Measurements from ENCODE around the gene LPCAT2. TPM values are rescaled to one million over a fixed set of nuclear protein-coding genes. Genes with fewer than 3 reads are reported as not detected.
A peak's percentile ranks its signal among the peaks of the same experiment; 100 is the strongest.

Gene LPCAT2
- total RNA-seq, 2 donors from 2014 or later = 6.4 to 6.8 TPM

DNA sequence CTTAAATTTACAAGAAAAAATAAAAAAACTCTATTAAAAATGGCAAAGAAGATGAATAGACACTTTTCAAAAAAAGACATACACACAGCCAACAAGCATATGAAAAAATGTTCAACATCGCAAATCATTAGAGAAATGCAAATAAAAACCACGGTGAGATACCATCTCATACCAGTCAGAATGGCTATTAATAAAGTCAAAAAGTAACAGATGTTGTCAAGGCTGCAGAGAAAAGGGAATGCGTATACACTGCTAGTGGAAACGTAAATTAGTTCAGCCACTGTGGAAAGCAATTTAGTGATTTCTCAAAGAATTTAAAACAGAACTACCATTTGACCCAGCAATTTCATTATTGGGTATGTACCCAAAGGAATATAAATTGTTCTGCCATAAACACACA, 89.1 kb downstream of the LPCAT2 start:
- no peaks in the 10 kb centered on the region for H3K4me1 ChIP-seq (ENCODE audit: control insufficient read depth, insufficient read depth, low read length)
- no peak overlapping the region for H3K4me3 Mint-ChIP-seq
- whole genome bisulfite sequencing, 2 experiments (ENCODE audit: insufficient coverage in 1 of 2, insufficient read length in 1 of 2) = 85 to 98% methylated on average over 2 to 4 of the region's 4 CpGs
- no peak overlapping the region for H3K4me3 ChIP-seq (ENCODE audit: low read length)
- no peaks in the 10 kb centered on the region for H3K4me1 Mint-ChIP-seq
- no peak overlapping the region for H3K27ac ChIP-seq (ENCODE audit: low read depth, low read length)
- H3K9me3 ChIP-seq (ENCODE audit: control insufficient read depth, low read length) = no peaks in the 10 kb centered on the region
- H3K9ac ChIP-seq (ENCODE audit: extremely low read depth, low read length, poor library complexity, severe bottlenecking) = no peak overlapping the region
- H3K9me3 Mint-ChIP-seq = peaks cover 3% of the 10 kb centered on the region
- no peaks in the 10 kb centered on the region for H3K27me3 ChIP-seq (ENCODE audit: control insufficient read depth, insufficient read depth, low read length, poor library complexity, severe bottlenecking)
- H3K27me3 Mint-ChIP-seq (ENCODE audit: insufficient read depth) = peaks cover 2% of the 10 kb centered on the region
- TF ChIP-seq, protein P1, sequence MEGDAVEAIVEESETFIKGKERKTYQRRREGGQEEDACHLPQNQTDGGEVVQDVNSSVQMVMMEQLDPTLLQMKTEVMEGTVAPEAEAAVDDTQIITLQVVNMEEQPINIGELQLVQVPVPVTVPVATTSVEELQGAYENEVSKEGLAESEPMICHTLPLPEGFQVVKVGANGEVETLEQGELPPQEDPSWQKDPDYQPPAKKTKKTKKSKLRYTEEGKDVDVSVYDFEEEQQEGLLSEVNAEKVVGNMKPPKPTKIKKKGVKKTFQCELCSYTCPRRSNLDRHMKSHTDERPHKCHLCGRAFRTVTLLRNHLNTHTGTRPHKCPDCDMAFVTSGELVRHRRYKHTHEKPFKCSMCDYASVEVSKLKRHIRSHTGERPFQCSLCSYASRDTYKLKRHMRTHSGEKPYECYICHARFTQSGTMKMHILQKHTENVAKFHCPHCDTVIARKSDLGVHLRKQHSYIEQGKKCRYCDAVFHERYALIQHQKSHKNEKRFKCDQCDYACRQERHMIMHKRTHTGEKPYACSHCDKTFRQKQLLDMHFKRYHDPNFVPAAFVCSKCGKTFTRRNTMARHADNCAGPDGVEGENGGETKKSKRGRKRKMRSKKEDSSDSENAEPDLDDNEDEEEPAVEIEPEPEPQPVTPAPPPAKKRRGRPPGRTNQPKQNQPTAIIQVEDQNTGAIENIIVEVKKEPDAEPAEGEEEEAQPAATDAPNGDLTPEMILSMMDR (conservative IDR thresholded peaks at IDR 0.05) = no peak
- H3K36me3 Mint-ChIP-seq (ENCODE audit: low read depth) = no peaks in the 10 kb centered on the region
- no peaks in the 10 kb centered on the region for H3K36me3 ChIP-seq (ENCODE audit: control insufficient read depth, insufficient read depth, low read length)
- no peak for DNase-seq
- no peak overlapping the region for H3K27ac Mint-ChIP-seq

DNA sequence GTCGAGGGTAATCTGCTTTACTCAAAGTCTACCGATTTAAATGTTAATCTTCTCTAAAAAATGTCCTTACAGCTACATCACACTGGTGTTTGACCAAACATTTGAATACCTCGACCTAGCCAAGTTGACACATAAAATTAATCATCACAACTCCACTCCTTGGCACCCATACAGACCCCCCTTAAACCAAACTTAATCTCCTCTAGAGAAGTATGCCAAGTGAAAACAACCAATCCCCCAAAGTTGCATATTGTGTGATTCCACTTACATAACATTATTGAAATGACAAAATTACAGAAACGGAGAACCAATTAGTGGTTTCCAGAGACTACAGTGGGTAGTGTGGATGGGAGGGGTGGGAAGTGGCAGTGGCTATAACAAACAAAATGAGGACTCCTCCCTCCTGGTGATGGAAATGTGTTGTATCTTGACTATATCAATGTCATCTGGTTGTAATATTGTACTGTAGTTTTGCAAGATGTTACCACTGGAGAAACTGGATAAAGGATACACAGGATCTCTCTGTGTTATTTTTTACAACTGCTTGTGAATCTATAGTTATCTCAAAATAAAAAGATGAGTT, 97.0 kb downstream of the LPCAT2 start:
- Mint-ChIP-seq H3K27me3 (ENCODE audit: insufficient read depth) (no peaks in the 10 kb centered on the region), H3K9me3 (peaks cover 9% of the 10 kb centered on the region), H3K27ac (no peak overlapping the region), H3K36me3 (ENCODE audit: low read depth) (no peaks in the 10 kb centered on the region), H3K4me1 (no peaks in the 10 kb centered on the region), H3K4me3 (no peak overlapping the region)
- no peaks in the 10 kb centered on the region for H3K36me3 ChIP-seq (ENCODE audit: control insufficient read depth, insufficient read depth, low read length)
- H3K27ac ChIP-seq (ENCODE audit: low read depth, low read length) = no peak overlapping the region
- DNase-seq = no peak
- H3K9ac ChIP-seq (ENCODE audit: extremely low read depth, low read length, poor library complexity, severe bottlenecking) = no peak overlapping the region
- no peaks in the 10 kb centered on the region for H3K9me3 ChIP-seq (ENCODE audit: control insufficient read depth, low read length)
- no peak overlapping the region for H3K4me3 ChIP-seq (ENCODE audit: low read length)
- WGBS, 2 experiments (ENCODE audit: insufficient coverage in 1 of 2, insufficient read length in 1 of 2) = 84 to 87% methylated on average over 3 to 4 of the region's 4 CpGs
- TF ChIP-seq, protein P1 (conservative IDR thresholded peaks at IDR 0.05) = no peak
- H3K27me3 ChIP-seq (ENCODE audit: control insufficient read depth, insufficient read depth, low read length, poor library complexity, severe bottlenecking) = no peaks in the 10 kb centered on the region
- no peaks in the 10 kb centered on the region for H3K4me1 ChIP-seq (ENCODE audit: control insufficient read depth, insufficient read depth, low read length)

DNA sequence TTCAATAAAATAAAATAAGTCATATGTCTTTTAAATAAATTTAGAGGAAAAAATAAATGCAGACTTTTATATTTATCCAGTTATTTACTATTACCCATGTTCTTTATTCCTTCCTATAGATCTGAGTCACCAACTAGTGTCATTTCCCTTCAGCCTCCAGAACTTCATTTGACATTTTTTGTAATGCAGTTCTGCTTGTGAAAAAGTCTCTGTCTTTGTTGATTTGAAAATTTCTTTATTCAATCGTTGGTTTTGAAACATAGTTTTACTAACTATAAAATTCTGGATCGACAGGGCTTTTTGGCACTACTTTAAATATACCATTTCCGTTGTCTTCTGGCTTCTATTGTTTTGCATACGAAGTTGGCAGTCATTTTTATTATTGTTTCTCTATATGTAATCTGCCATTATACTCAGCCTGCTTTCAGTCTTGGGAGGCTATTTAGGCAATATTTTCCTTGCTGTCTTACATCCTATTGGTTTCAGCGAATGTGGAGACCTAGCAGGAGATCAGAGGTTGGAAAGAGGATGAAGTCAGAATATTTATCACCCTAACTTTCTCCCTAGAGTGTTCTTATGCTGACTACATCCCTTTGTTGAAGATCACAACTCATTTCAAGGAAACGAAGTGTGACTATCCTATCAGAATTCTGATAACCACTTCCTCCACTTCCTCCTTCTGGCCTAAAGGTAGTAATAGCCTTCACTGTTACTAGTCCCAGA, 104.9 kb downstream of the LPCAT2 start:
- H3K4me3 Mint-ChIP-seq = no peak overlapping the region
- peaks cover 10% of the 10 kb centered on the region for H3K9me3 ChIP-seq (ENCODE audit: control insufficient read depth, low read length)
- no peak overlapping the region for H3K9ac ChIP-seq (ENCODE audit: extremely low read depth, low read length, poor library complexity, severe bottlenecking)
- 84 to 94% methylated on average over 3 to 6 of the region's 6 CpGs for WGBS, 2 experiments (ENCODE audit: insufficient coverage in 1 of 2, insufficient read length in 1 of 2)
- no peak overlapping the region for H3K27ac ChIP-seq (ENCODE audit: low read depth, low read length)
- peak overlapping the region; percentile 2 for H3K4me3 ChIP-seq (ENCODE audit: low read length)
- no peaks in the 10 kb centered on the region for H3K4me1 ChIP-seq (ENCODE audit: control insufficient read depth, insufficient read depth, low read length)
- peaks cover 6% of the 10 kb centered on the region for H3K4me1 Mint-ChIP-seq
- peaks cover 30% of the 10 kb centered on the region for H3K9me3 Mint-ChIP-seq
- H3K36me3 Mint-ChIP-seq (ENCODE audit: low read depth) = peaks cover 5% of the 10 kb centered on the region
- H3K27me3 ChIP-seq (ENCODE audit: control insufficient read depth, insufficient read depth, low read length, poor library complexity, severe bottlenecking) = no peaks in the 10 kb centered on the region
- no peaks in the 10 kb centered on the region for H3K36me3 ChIP-seq (ENCODE audit: control insufficient read depth, insufficient read depth, low read length)
- H3K27me3 Mint-ChIP-seq (ENCODE audit: insufficient read depth) = peaks cover 1% of the 10 kb centered on the region
- no peak overlapping the region for H3K27ac Mint-ChIP-seq
- TF ChIP-seq, protein P1 (conservative IDR thresholded peaks at IDR 0.05) = no peak
- no peak for DNase-seq
